WI38 (cell line): ENCODE measurements around the gene FRK.

Source experiments
- H3K4me3 ChIP-seq: 2 replicates; pipeline ENCODE4 v1.5.1; 2011; ENCODE audit warnings: low read depth, mild to moderate bottlenecking, control low read depth, low read length
- TF ChIP-seq, protein P1 (sequence below): IDR thresholded peaks from 2 replicates; pipeline ENCODE4 v1.5.1; 2012; ENCODE audit warnings: low read depth, mild to moderate bottlenecking, control low read depth, low read length

The FRK gene

DNA sequence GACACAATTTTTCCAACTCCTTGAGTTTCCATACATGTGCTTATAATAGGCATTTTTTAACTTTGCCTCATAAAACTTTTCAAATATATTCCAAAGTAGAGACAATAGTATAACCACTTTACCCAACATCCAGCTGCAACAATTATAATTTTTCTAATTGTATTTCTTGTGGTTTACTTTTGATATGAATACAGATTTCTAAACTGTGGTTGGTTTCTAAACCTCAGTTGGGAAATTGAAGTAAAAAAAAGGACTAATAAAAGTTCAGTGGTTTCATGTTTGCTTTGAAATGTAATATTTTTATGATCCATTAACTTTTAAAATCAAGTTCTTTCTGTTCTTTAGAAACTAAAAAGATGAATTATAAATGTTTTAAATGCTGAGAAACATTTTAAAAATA, 40.0 kb downstream of the FRK start:
- TF ChIP-seq, protein P1, sequence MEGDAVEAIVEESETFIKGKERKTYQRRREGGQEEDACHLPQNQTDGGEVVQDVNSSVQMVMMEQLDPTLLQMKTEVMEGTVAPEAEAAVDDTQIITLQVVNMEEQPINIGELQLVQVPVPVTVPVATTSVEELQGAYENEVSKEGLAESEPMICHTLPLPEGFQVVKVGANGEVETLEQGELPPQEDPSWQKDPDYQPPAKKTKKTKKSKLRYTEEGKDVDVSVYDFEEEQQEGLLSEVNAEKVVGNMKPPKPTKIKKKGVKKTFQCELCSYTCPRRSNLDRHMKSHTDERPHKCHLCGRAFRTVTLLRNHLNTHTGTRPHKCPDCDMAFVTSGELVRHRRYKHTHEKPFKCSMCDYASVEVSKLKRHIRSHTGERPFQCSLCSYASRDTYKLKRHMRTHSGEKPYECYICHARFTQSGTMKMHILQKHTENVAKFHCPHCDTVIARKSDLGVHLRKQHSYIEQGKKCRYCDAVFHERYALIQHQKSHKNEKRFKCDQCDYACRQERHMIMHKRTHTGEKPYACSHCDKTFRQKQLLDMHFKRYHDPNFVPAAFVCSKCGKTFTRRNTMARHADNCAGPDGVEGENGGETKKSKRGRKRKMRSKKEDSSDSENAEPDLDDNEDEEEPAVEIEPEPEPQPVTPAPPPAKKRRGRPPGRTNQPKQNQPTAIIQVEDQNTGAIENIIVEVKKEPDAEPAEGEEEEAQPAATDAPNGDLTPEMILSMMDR, result no peak

DNA sequence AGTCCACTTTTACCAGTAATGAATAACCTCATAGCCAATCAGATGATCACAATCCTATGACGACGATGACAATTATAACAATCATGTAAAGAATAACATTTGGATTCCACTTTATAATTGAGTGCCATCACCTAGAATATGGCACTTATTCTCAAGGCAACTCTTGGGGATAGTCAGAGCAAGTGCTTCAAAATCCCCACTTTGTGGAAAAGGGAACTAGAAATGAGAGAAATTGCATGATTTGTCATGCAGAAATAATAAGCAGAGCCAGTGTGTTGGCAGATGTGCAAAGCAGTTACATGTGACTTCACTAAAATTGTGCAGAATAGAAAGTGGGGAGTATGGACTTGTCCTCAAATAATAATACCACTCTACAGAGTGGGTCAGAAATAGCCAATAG, 41.3 kb downstream of the FRK start:
- TF ChIP-seq, protein P1, result no peak
- no peak overlapping the region for H3K4me3 ChIP-seq

More for the DNA sequence above, 40.0 kb downstream of the FRK start:
- H3K4me3 ChIP-seq, result no peak overlapping the region

DNA sequence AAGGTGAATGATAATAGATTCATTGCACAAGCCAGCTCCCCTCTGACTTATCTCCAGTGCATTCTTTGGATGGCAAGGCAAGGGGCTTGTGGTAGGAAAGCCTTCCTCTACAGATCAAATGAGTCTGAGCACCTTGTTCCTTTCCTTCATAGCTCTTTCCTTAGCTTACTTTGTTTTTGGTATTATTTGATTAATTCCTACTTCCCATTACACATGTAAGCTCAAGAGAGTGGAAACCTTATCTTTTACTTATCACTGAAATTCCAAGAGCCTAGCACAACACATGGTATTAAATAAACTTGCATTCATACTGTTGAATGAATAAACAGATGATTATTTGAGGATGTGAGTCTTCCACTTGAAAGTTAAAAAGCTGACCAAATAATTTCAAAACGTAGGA, 41.7 kb downstream of the FRK start:
- no peak overlapping the region for H3K4me3 ChIP-seq
- TF ChIP-seq, protein P1, result no peak

DNA sequence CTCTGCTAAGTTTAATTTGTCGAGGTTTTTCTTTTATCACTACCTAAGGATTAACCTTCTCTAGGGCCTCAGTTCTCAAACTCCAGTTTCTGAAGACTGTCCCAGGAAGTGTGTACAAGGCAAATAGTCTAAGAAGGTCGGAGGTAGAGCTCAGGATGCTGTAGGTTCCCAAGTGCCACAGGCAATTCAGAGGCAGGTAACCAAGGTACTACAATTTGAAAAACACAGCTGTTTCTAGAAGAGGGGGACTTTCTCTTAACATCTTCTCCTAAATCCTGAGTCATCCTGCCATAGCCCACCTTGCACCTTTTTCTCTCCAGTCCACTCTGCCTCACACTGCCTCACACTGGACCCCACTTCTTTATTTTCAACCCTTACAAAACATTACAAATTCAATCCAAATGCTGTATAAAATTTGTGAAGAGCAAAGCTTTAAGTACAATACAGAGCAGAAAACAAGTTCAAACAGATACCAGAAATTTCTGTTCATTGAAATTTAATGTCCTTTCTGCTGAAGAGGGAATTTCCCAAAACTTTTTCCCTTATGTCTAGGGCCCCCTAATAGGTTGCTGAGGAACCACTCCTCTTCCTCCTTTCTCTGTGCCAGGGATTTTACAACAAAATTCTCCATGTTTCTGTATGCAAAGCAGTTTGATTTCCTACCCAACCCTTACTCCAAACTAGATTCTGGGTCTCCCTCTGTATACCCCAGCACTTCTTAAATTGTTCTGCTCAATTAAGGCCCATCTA, 43.0 kb downstream of the FRK start:
- no peak overlapping the region for H3K4me3 ChIP-seq
- TF ChIP-seq, protein P1, result no peak

DNA sequence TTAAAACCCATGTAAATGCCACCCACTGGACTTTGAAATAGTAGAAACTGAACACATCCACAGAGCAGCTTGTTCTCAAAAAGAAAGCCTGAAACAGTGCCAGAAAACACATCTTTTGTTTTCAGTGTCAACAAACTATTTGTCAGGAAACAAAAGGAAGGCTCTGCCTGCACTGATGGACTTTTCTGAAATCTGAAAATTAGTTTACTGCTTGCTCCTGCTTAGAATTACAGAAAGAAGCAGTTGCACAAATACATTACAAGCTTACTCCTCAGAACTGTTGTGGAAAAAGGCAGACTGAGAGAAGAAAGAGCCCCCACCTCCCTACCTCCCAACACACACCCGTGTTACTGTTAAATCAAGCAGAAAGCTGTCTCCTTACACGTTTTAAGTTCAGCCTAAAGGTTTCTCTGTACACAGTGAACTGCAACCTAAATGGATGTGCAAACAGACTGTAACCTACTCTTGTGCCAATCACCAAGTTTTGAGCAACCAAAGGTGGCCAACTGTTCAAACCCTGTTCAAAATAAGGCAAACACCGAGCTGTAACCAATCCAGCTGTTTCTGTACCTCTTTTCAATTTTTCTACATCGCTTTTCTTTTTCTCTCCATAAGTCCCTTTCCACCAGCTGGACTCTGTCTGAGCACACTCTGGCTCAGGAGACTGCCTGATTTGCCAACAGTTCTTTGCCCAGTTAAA, 43.7 kb downstream of the FRK start:
- H3K4me3 ChIP-seq, result no peak overlapping the region
- TF ChIP-seq, protein P1, result no peak

DNA sequence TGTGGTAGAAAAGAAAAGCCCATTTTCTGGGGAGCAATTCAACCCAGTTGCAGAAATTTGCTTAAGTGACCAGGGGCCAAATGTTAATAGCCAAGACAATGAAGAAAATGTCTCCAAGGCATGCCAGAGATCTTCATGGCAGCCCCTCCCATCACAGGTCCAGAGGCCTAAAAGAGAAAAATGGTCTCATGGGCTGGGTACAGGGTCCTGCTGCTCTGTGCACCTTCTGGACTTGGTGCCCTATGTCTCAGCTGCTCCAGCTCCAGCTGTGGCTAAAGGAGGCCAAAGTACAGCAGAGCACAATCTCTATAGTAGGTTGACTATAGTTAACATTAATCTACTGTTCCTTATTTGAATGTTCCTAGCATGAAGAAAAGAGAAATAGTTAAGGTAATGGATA, 44.7 kb downstream of the FRK start:
- no peak overlapping the region for H3K4me3 ChIP-seq
- TF ChIP-seq, protein P1, result no peak

DNA sequence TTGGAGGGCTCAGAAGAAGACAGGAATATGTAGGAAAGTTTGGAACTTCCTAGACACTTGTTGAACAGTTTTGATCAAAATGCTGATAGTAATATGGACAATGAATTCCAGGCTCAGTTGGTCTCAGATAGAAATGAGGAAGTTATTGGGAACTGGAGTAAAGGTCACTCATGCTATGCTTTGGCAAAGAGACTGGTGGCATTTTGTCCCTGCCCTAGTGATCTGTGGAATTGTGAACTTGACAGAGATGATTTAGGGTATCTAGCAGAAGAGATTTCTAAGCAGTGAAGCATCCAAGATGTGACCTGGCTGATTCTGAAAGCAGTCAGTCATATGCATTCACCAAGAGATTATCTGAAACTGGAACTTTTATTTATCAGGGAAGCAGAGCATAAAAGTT, 45.1 kb downstream of the FRK start:
- TF ChIP-seq, protein P1, result no peak
- no peak overlapping the region for H3K4me3 ChIP-seq
